ENCODE data around the gene WDR38.

The WDR38 gene

DNA sequence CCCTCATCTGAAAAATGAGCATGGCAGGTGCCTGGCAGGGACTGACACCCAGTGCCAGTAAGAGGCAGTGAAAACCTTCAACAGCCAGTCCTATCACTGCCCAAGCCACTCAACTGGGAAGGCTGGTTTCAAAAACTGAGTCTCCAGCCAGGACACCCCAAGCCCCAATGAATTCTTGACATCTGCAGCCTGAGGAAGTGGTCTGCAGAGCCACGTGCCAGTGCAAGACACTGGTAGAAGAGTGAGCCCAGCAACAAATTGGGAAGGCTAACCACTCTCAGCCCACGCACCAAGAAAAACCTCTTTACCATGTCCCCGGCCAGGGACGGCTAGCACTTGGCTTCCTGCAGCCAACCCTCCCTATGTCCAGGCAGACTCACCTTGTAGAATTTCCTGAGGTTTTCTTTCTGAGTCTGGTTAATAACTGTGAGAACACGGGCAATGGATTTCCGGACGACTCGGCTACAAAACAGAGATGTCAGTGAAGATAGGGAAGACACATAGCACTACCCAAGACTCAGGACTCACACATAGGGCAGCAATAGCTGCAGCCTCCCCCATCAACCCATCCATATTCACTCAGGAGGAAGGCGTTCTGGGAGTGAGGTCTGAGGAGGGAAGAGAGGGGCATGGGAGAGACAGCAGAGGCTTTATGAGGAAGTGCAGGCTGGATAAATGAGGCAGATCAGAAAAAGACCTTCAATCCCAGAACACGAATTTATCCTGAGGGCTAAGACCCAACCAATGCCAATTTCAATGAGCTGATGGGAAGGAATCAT is 6.7 kb downstream of the WDR38 start:
- no peak for DNase-seq

DNA sequence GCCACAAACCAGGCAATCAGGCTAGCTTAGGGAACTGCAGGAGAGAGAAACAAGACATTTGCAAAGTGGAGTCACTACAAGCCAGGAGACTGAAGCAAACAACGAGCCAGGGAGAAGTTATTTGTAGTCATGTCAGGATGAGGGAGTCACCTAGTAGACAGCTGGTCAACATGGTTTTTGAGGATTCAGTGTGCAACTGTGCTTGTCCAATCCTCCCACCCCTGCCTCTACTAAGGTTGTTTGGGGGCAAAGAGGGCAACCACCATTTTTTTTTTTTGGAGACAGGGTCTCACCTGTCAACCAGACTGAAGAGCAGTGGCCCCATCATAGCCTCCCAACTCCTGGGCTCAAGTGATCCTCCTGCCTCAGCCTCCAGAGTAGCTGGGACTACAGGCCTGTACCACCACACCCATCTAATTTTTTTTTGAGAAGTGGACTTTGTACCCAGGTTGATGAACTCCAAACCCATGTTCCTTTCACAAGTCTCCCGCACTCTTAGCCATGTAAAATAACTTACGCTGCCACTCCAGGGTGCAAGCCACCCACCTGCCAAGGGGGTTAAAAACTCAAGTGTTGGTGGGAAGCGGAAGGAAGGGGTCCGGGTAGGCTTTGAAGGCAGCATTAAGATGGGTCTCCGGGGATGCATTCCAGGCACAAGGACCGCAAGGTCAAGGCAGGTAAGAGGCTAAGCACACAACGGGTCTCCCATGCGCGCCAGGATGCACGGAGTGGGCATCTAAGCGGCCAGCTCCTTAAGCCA is 7.5 kb downstream of the WDR38 start:
- no peak for DNase-seq

DNA sequence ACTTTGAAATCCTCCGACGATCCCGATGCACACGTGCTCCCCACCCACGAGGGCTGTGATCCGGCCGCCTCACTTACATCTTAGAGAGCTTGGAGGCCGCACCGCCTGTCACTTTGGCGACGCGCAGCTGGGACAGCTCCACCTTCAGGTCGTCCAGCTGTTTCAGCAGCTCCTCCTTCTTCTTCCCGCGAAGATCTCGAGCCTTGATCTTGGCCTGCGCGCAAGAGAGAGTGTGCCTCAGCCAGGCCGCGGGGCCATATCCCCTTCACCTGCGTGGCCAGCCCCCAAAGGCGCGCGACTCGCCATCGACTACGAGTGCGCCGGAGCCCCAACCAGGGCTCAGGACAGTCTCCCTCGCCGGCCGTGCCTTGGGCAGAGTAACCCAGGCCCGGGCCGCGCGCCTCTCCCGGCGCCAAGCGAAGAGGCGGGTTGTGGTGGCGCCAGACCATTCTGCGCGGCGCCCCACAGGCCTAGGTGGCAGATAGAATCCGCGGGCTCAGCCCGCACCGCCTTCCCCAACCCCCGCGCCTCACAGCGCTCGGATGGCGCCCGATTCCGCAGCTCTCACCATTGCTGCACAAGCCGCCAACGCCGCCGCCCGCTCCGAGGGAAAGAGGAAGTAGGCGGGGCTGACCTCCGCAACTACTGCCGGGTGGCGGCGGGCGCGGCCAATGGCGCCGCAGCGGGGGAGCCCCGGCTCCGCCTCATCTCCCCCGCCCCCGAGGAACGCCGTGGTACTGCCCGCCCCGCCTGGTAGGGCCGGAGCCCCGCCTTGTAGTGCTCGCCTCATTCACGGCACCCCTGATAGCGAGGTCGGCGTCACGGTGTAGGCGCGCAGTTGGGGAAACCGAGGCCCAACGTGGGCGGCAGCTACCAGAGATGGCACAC is 8.3 kb downstream of the WDR38 start, which contains the start of the genes ARPC5L and RPL35:
TSS of gene ARPC5L (plus strand) at position 789 of the 888 bp plus-strand sequence. CDS start 7,161 bp downstream, outside the sequence.
TSS of gene RPL35 (minus strand) at position 616 of the 888 bp plus-strand sequence. CDS start at position 571, 45 bp downstream.
- peak; percentile 96 for DNase-seq

DNA sequence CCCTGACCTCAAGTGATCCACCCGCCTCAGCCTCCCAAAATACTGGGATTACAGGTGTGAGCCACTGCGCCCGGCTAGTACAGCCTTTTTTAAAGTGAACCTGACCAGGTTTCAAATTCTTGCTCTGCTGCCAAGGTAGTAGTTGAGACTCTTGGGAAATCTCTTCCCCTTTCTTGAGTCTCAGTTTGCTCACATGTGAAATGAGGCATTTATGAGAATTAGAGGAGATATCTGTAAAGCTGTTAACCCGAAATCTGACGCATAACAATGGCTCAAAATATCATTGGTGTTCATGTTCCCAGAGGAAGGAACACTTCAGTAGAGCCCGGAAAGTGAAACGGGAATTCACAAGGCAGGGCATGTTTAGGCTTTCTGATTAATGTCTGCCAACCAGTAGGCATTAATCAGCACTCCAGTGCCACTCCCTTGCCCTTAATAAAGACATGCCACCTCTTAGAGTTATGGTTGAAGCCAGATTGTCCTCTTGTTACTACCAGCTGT is 10.2 kb downstream of the WDR38 start:
- no peak for DNase-seq

DNA sequence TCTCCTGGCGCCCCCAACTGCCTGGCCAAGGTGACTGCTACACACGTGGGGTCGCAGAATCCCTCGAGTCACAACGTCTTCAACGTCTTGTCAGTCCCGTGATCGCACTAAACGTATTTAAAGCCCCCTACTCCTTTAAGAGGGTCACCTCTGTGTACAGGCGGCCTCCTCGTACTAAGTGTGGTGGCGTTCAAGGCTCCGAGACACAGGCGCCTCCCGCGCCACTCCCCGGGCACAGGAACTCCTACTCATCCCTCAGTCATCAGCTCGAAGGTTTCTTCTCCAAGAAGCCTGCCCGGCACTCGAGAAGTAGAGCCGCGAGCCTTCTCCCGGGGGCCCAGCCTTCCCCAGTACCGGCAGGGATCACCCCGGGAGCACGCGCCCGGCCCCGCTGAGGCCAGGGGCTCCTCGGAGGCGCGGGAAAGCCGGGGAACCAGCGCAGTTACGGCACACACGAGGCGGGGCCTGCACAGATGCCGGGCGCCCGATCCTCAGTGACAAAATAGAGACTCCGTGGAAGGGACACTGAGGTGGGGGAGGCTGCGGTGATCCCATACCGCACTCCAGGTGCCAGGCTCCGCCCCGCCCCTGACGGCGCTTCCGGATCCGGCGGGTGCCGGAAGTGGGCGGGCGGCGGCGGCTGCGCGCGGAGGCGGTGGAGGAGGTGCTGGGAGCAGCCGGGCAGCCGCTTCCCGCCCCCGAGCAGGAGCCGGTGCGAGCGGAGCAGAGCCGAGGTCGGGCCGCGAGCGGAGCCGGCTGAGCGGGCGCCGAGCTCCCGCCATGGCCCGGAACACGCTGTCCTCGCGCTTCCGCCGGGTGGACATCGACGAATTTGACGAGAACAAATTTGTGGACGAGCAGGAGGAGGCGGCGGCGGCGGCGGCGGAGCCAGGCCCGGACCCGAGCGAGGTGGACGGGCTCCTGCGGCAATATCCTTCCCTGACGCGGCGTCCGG is 15.5 kb downstream of the WDR38 start:
- peak; percentile 92 for DNase-seq

DNA sequence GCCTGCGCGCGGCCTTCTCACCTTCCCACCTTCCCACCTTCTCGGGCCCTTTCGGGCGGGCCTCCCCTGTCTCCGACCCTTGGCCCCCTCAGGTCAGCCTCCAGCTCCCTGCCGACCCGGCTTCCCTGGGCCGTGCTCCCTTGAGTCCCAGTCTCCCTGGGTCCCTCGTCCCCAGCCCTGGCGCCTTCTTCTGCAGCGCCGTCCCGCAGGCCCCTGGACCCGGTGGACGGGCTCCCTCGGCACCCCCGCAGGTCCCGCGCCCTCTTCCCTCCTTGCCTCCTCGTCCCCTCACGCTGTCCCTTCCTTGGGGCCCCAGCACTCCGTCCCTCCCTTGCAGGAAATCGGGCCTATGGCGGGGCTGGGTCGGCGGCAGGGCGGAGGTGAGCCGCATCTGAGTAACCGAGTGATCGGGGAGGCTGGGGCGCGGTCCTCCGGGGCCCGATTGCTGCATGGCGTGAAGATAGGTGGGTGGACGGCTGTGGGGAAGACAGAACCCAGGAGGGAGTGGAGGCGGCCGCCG is 16.3 kb downstream of the WDR38 start:
- DNase-seq = peak; percentile 73

DNA sequence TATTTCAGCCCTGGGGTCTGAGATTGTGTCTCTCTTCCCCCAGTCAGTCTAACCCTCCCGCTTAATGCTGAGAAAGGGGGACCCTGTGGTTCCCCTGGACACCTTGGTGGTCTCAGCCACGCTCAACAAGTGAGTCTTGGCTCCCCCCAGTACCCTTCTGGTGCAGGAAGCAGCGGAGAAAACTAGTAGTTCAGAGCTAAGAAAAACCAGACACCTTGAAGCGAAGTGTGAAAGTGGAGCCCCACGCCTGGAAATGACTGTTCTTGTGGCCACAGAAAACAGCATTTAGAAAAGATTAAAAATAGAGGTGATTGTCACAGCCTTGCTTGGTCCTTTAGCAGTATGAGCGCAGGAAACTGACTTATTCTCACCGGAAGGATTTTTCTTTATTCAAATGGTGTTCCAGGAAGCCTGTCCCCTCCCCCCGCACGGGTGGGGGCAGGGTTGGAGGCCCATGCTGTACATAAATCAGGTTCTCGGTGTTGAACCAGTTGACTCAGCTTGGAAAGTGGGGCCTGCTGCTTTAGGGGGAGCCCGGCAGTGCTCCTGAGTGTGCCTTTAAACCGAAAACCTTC is 16.8 kb downstream of the WDR38 start:
- DNase-seq = peak; percentile 51

DNA sequence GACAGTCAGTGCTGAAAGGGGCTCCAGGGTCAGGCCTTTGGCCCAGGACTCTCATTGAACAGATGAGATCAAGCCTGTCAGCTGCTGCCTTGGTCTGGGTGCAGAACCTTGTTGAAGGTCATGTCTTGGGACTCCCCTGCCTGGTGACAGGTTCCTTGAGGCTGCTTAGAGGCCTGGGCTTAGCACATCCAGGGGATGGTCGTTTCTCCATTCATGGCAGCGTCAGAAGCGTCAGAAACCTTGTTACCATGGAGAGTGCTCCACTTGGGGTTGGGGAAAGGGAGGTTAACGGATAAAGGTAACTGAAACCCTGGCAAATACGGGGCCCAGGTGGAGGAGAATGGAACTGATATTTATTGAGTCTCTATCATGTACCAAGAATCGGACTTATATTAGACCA is 17.5 kb downstream of the WDR38 start:
- DNase-seq = peak; percentile 47

DNA sequence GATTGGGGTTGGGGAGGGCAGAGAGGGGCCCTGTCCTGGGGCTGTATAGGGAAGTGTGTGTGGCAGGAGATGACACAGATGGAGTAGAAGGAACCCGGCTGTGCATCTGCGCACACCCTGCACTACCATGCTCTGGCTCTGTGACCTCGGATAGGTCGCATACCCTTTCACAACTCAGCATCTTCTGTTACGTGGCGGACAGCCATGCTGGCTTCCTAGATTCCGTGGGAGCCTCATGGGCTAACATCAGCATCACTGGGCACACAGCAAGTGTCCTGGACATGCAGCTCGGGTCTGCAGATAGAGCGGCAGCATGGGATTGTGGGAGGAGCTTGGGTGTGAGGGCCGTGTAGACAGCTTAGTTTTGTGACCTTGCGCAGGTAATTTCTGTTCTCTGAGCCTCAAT is 17.9 kb downstream of the WDR38 start:
- no peak for DNase-seq

DNA sequence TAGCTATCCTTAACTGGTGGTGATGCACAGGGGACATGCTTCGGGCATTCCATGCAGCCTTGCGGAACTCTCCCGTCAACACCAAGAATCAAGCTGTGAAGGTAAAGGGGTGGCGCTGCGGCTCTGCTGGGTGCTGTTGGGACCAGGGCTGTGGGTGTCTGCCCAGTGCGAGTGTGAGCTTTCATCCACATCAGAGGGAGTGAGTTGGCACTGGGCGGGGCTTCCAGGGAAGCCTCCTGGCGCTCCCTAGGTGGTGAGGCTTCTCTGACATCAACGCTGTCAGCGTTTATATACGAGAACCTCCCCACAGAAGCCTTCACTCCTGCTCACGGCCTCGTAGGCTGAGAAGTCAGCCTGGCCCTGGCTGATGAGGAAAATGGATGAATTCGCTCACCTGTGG is 20.4 kb downstream of the WDR38 start:
- no peak for DNase-seq

DNA sequence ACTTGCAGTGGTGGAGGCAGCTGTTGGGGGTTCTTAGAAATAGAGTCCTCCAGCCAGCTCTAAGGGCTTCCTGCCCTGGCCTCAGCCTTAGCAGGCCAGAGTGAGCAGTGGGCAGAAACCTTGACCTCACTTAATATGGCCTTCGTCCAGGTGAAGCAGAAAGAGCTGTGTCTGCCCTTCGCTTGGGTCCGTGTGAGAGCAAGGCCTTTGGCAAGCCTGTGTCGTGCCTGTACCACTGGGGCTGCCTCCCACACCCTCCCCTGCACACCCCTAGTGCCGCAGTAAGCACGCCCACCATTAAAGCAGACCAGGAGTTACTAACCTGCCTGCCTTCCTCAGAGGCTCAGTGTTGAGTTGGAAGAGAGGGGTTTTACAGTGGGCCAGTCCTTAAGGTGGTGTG is 22.2 kb downstream of the WDR38 start:
- DNase-seq = no peak

DNA sequence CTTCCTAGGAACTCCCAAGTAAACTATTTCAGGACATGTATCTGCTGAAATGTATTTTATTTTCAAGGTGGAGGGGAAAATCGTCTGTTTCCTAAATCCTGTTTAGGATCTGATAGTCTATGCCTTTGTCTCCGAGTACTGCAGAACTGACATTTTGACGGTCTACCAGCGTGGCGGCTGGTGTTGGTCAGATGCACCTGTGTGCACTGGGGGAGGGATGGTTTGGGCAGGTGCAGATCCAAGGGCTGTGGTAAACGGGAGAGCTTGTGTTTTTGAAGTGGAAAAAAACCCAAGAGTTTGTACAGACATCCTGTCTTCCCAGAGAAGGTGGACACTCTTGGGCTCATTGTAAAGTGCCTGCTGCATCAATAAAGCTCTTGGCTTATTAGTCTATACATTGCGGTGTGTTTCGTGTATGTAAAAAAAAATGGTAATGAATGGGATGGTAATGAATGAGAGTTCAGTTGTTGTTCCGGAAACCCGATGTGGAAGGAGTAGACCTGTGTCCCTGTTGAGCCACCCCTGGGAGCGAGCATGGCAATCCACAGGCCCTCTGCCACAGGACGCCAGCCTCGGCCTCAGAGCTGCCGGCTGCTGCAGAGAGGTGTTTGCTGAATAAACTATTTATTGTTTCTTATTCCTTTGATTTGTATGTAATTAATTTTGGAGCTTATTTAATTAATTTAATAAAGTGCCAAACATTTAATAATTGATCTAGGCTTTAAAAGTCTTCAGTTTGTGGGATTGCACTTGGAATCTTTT is 23.9 kb downstream of the WDR38 start:
- no peak for DNase-seq

DNA sequence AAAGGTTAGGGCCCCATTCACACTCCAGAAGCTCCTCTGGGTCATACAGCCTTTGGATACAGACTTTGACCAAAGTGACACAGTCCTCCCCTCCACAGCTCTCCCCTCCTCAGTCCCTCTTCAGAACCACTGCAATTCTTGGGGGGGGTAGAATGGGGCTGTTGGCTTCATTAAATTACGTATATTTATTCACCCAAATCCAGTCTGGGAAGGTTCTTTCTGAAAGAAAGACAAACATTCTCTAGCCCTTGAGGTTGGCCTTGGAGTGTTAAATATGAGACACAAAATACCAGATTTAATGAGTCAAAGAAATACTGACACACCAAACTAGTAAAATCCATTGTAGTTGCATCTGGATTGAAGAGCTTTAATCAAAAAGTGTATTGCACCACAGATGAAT is 24.8 kb downstream of the WDR38 start:
- DNase-seq = no peak

DNA sequence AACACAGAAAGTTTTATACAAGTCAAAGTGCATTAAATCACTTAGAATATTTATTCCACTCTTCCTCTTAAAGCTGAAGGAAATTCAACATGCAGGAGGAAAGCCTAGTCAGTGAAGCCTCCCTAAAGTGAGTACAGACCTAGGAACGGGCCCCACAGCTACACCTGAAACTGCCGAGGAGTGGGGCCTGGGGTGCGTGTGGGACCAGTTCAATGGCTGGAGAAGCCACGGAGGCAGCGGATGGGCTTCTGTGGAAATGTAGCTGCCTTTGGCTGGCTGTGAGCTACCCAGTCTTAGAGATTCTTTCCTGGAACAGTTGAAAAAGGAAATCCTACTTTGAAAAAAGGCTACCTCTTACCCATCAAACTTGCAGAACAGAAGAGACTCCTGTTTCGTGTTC is 25.3 kb downstream of the WDR38 start:
- DNase-seq = no peak

DNA sequence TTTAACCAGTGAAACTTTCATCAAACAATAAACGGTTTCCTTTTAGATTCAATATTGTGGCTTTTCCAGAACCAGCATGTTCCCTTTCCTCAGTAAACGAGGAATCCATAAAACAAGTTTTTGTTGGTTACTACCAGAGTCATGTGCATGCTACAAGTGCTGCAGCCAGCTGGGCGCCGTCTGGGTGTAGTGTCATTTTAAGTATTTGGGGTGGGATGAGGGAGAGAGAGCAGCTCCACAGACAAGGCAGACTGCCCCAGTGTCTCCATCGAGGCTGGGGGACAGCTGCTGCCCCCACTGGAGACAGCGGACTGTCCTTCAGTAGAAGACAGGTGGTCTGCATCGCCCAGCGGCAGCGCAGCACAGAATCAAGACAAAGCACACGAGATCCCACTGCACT is 26.0 kb downstream of the WDR38 start:
- no peak for DNase-seq

DNA sequence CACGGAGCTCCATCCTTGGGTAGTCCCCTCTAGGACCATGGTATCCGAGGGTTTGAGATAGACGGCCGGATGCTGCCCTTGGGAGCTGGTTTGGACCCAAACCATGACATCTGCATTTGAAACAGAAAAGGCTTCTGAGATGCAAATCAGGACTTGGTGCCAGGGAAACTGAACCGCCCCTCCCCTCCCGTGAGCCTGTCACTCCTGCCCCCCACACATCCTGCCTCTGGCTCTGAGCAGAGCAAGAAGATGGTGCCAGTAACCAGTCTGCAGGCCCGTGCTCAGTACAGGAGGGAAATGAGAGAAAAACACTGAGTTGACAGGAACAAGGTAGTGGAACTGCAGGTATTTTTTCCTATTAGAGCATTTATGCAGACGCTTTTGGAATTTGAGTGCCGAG is 27.2 kb downstream of the WDR38 start:
- no peak for DNase-seq

DNA sequence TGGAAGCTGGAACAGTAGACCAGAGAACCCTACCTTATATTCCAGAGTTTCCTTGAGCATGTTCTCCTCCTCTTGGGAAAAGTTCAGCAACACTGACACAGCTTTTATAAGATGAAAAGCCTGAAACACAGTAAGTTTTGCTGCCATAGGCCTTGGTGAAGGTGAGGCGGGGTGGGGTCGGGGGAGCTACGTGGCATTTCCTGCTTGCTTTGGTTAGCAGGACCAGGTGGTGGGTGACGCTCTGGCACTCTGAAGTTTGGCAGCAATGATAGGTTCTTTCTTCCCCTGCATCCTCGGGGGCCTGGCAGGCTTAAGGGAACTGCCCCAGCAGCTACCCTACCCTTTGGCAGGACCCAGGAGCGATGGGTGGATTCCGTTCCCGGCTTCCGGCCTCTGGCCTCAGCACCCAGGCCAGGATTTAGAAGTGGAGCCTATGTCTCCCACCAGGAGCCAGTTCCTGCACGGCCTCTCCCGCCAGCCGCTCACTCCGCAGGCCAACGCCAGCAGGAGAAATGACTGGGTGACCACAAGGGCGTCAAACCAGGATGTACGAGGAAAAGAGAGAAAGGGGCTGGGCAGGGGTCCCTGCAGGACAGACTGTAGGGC is 28.0 kb downstream of the WDR38 start:
- DNase-seq = peak; percentile 49

DNA sequence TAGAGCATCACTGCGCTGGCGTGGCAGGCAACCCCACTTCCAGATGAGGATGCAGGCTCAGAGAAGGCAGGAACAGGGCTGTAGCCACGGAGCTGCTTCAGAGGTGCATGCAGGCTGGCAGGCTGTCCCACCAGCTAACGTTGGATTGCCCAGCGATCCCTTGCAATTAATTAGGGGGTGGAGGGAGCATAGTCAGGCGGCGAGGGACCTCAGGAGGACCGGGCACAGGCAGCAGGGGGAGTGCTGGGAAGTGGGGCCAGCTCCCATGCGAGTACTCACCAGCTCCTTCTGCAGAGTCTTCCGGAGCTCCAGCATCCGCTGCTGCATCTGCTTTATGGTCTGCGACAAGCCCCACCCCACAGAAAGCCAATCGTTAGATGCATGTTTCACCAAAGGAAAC is 29.0 kb downstream of the WDR38 start:
- no peak for DNase-seq

DNA sequence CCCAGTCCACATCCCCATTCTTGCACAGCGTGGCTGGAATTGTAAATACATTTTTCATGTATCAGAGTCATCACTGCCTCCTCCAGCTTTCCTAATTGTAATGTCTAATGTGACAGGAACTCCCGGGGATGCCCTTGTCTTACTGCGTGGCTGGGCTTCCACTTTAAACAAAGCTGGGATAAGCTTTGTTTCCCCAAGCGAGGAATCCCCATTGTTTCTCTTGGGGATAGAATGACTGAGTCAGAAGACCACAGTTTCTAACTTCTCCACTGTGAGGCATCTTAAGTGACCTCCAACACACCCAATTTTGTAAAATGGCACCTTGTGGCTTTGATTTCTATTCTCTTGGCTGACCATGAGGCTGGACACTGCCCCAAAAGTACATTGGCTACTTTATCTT is 31.1 kb downstream of the WDR38 start:
- no peak for DNase-seq

DNA sequence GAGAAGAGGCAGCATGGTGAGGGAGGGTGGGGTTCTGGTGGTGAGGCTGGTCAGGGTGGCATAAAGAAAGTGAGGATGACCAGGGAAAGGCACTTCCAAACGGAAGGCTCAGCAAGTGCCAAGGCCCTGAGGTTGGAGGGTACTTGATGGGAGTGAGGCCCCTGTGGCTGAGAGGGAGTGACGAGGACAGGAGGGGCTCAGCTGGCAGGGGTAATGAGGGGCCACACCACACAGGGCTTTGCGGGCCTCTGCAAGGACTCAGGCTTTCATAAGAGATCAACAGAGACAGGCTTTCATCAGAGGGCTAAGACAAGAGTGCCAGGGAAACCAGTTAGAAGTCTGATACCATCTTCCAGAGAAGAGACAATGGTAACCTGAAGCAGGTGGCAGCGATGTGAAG is 32.3 kb downstream of the WDR38 start:
- DNase-seq = no peak

Data from islet precursor cell (in vitro differentiated cells).